GM21390 (cell line): ENCODE data around the gene EPC1.

Experiments
- ATAC-seq: cut with Tn5 transposase; IDR thresholded peaks from one replicate; pipeline ENCODE4 v1.9.1; 2021; ENCODE audit not compliant: unreplicated experiment

Gene EPC1

GRCh38 chr10:32340596-32341180 is 6.3 kb downstream of the EPC1 start:
- no peak for ATAC-seq

- no peak for ATAC-seq
These were observed 8.7 kb downstream of the EPC1 start for GRCh38 chr10:32338262-32338661.

GRCh38 chr10:32337350-32337749 is 9.6 kb downstream of the EPC1 start:
- ATAC-seq: no peak

GRCh38 chr10:32333849-32334248 is 13.1 kb downstream of the EPC1 start:
- ATAC-seq: no peak

GRCh38 chr10:32332299-32332750 is 14.6 kb downstream of the EPC1 start:
- peak; percentile 91 for ATAC-seq

GRCh38 chr10:32331606-32332005 is 15.4 kb downstream of the EPC1 start:
- no peak for ATAC-seq

- ATAC-seq: no peak
These were observed 16.7 kb downstream of the EPC1 start for GRCh38 chr10:32330214-32330613.

GRCh38 chr10:32329061-32329460 is 17.9 kb downstream of the EPC1 start:
- ATAC-seq: no peak

GRCh38 chr10:32328499-32328898 is 18.5 kb downstream of the EPC1 start:
- ATAC-seq: no peak

GRCh38 chr10:32327364-32327691 is 19.6 kb downstream of the EPC1 start:
- ATAC-seq: no peak

GRCh38 chr10:32326680-32327363 is 20.1 kb downstream of the EPC1 start:
- ATAC-seq: no peak

- ATAC-seq: peak; percentile 59
These were observed 20.8 kb downstream of the EPC1 start for GRCh38 chr10:32326119-32326518.

GRCh38 chr10:32323051-32323450 is 23.9 kb downstream of the EPC1 start:
- no peak for ATAC-seq

GRCh38 chr10:32321016-32321631 is 25.8 kb downstream of the EPC1 start:
- ATAC-seq: no peak

GRCh38 chr10:32318476-32318896 is 28.5 kb downstream of the EPC1 start:
- peak; percentile 41 for ATAC-seq

- peak; percentile 92 for ATAC-seq
These were observed 29.1 kb downstream of the EPC1 start for GRCh38 chr10:32317795-32318357.

GRCh38 chr10:32315424-32315823 is 31.5 kb downstream of the EPC1 start:
- no peak for ATAC-seq

- ATAC-seq: no peak
These were observed 32.4 kb downstream of the EPC1 start for GRCh38 chr10:32314588-32314987.

- no peak for ATAC-seq
These were observed 38.8 kb downstream of the EPC1 start for GRCh38 chr10:32308027-32308603.

GRCh38 chr10:32307609-32308008 is 39.3 kb downstream of the EPC1 start:
- no peak for ATAC-seq

GRCh38 chr10:32299354-32299980 is 47.5 kb downstream of the EPC1 start:
- no peak for ATAC-seq
